ENCODE data around the gene PRKD3. TPM values are rescaled to one million over a fixed set of nuclear protein-coding genes. Genes with fewer than 3 reads are reported as not detected.

Gene PRKD3
- total and polyA plus RNA-seq, 12 donors, result 4.4 to 21.6 (median 12.1) TPM

DNA sequence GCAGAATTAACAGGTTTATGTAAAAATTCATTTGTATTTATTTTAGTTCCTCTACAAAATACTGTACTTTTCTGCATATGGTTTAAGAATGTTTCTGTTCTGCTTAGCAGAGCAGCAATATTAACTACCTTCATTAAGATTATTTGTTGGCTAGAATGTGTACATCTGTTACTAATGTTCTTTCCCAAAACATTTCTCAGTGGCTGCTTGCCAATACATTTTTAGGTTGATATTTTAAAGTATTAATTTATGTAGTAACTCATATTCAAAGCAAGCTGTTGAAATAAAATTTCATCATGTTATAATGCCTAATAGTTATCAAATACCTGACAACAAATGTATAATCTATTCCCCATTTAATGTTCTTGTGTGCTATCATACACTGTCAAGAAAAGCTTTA, 40.3 kb downstream of the PRKD3 start:
- H3K4me3 ChIP-seq, result no peak overlapping the region
- DNase-seq (no peak), ATAC-seq (no peak)
- intact Hi-C loops (cut with DNase I), result no loop called here
- H3K36me3 ChIP-seq, result peaks cover 0 to 98% (median 18%) of the 10 kb centered on the region in 9 donors
- no peak overlapping the region for H3K27ac ChIP-seq
- H3K4me1 ChIP-seq, result peaks cover 0 to 3% (median 0%) of the 10 kb centered on the region in 9 donors
- H3K9me3 ChIP-seq, result no peaks in the 10 kb centered on the region
- H3K27me3 ChIP-seq, result no peaks in the 10 kb centered on the region
- TF ChIP-seq, protein P1, sequence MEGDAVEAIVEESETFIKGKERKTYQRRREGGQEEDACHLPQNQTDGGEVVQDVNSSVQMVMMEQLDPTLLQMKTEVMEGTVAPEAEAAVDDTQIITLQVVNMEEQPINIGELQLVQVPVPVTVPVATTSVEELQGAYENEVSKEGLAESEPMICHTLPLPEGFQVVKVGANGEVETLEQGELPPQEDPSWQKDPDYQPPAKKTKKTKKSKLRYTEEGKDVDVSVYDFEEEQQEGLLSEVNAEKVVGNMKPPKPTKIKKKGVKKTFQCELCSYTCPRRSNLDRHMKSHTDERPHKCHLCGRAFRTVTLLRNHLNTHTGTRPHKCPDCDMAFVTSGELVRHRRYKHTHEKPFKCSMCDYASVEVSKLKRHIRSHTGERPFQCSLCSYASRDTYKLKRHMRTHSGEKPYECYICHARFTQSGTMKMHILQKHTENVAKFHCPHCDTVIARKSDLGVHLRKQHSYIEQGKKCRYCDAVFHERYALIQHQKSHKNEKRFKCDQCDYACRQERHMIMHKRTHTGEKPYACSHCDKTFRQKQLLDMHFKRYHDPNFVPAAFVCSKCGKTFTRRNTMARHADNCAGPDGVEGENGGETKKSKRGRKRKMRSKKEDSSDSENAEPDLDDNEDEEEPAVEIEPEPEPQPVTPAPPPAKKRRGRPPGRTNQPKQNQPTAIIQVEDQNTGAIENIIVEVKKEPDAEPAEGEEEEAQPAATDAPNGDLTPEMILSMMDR (IDR thresholded peaks at IDR 0.05), result no peak

DNA sequence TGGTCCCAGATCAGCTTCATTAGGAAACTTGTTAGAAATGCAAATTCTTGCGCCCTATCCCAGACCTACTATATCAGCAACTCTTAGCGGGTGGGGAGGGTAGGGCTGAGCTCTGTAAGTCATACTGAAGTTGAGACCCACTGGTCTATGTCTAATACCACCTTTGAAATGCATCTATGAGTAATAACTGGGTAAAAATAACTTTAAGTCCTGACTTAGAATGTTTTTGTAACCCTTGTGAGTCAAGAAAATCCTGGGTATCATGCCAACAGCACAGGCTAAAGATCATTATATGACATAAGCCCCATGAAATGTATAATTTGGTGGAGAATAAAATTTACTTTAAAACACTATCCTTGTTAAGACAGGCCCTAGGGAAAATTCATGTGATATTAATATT, 41.4 kb downstream of the PRKD3 start:
- TF ChIP-seq, protein P1 (IDR thresholded peaks at IDR 0.05), result no peak
- Histone ChIP-seq H3K27me3 (no peaks in the 10 kb centered on the region), H3K9me3 (no peaks in the 10 kb centered on the region), H3K27ac (no peak overlapping the region), H3K36me3 (peaks cover 0 to 98% (median 17%) of the 10 kb centered on the region in 9 donors), H3K4me3 (no peak overlapping the region), H3K4me1 (peaks cover 0 to 3% (median 0%) of the 10 kb centered on the region in 9 donors)
- 93 to 99% methylated on average over 2 of the region's 2 CpGs for WGBS, 2 donors
- ATAC-seq (no peak), DNase-seq (no peak)
- intact Hi-C loops (cut with DNase I), result no loop called here

- Histone ChIP-seq H3K4me1 (peaks cover 0 to 3% (median 0%) of the 10 kb centered on the region in 9 donors), H3K27me3 (no peaks in the 10 kb centered on the region), H3K4me3 (no peak overlapping the region), H3K9me3 (no peaks in the 10 kb centered on the region), H3K27ac (no peak overlapping the region), H3K36me3 (peaks cover 0 to 98% (median 17%) of the 10 kb centered on the region in 9 donors)
- intact Hi-C loops (cut with DNase I), result no loop called here
- TF ChIP-seq, protein P1 (IDR thresholded peaks at IDR 0.05), result no peak
- no peak for ATAC-seq
- 78 to 84% methylated on average over 2 of the region's 2 CpGs for WGBS, 2 donors
- no peak for DNase-seq
These were observed 41.9 kb downstream of the PRKD3 start for GRCh38 chr2:37282746-37283145.

- Histone ChIP-seq H3K4me3 (no peak overlapping the region), H3K9me3 (no peaks in the 10 kb centered on the region), H3K4me1 (peaks cover 0 to 3% (median 0%) of the 10 kb centered on the region in 9 donors), H3K36me3 (peaks cover 0 to 98% (median 17%) of the 10 kb centered on the region in 9 donors), H3K27ac (no peak overlapping the region), H3K27me3 (no peaks in the 10 kb centered on the region)
- DNase-seq (no peak), ATAC-seq (no peak)
- intact Hi-C loops (cut with DNase I), result no loop called here
- 92 to 97% methylated on average over 1 of the region's 1 CpG for WGBS, 2 donors
- TF ChIP-seq, protein P1 (IDR thresholded peaks at IDR 0.05), result no peak
These were observed 42.7 kb downstream of the PRKD3 start for GRCh38 chr2:37281916-37282315.

Measured in heart right ventricle (tissue), 16 donors.